Dermis lymphatic vessel endothelial cell (primary cell): ENCODE data around the gene CRYGC. TPM values are rescaled to one million over a fixed set of nuclear protein-coding genes. Genes with fewer than 3 reads are reported as not detected.

Source experiments
- total RNA-seq: library from RNA; depleted of rRNA; stranded (reverse); fragments of >200 nt; gene quantifications from 2 replicates; pipeline ENCODE4 v1.2.1, GENCODE V29; 2014

Gene CRYGC, protein sequence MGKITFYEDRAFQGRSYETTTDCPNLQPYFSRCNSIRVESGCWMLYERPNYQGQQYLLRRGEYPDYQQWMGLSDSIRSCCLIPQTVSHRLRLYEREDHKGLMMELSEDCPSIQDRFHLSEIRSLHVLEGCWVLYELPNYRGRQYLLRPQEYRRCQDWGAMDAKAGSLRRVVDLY
- total RNA-seq: not detected in 2 replicates

DNA sequence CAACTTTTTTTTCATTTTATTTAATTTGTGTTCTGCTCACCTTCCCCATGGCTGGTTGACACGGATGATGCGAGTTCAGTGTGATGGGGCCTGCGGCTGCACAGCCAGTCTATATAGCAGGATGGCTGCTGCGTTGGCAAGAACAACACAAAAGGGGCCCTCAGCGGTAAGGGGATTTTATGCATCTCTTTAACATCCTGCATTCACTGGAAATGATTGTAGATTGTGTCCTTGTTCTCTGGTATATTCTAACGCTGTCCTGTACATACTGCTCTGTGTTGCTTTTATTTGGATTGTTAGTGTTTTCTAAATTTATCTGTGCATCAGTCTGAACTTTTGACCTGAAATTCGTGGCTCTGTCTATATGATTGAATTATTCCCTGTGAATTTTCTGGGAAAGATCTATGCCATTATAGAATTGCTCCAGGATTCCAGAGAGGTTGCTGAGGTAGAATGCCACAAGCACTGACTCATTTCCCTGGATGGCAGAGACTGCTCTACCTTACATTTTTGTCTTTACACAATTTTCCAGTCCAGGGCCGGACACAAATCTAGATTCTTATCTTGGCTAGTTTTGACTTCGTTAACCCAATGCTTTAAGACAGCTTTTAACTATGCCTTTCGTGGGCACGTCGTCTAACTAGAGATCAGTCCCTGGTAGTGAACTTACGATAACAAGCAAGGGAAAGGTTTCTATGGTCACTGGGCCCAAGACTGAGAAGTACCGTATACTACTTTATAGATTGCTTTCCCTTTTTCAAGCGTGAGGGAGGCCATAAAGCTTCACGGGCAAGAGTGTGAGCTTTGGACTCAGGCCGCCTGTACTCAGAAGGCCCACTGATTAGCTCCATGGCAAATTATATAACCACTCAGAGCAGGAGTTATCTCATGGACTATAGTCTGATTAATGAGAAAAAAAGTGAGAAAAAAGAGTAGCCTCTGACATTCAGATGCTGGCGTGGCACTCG is at the start of gene CRYGC:
CRYGC (minus strand) TSS at position 85 of the 968 bp plus-strand sequence; CDS start at position 49, 36 bp downstream.

DNA sequence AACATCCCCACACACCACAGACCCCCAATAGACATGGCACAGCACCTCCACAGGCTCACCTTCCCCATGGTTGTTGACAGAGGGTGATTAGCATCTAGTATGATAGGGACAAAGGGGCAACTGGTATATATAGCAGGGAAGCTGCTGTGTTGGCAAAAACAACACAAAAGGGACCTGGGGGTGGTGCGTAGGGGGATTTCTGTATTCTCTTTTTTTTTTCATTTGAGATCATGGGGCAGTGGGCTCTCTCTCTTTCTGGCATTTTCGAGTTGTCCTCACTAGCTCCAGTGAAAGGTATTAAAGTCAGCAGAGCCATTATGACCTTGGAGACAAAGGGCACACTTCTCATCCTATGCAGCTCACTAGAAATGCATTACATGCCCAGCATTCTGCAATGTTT is 33.9 kb upstream of the CRYGC start, which contains the start of gene CRYGA:
CRYGA (minus strand) TSS at position 101 of the 400 bp plus-strand sequence; CDS start at position 68, 33 bp downstream.

DNA sequence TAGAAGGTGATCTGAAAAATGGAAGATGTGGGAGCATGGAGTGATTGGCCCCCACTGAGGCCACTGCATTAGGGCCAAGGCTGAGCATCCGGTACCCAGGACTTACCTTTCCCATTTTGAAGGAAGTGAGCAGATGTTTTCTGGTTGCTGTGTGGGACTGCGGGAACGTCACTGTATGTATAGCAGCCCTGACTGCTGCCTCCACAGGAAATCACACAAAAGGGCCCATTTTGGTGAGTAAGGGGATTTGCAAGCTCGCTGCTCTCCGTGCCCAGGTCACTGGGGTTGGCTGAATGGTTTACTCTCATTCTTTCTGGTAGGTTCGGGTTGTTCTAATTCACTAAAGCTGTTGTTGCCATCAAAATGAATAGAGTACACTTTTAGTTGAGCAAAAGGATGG is 16.4 kb upstream of the CRYGC start, which contains the start of gene CRYGB:
CRYGB (minus strand) TSS at position 153 of the 400 bp plus-strand sequence; CDS start at position 115, 38 bp downstream.

DNA sequence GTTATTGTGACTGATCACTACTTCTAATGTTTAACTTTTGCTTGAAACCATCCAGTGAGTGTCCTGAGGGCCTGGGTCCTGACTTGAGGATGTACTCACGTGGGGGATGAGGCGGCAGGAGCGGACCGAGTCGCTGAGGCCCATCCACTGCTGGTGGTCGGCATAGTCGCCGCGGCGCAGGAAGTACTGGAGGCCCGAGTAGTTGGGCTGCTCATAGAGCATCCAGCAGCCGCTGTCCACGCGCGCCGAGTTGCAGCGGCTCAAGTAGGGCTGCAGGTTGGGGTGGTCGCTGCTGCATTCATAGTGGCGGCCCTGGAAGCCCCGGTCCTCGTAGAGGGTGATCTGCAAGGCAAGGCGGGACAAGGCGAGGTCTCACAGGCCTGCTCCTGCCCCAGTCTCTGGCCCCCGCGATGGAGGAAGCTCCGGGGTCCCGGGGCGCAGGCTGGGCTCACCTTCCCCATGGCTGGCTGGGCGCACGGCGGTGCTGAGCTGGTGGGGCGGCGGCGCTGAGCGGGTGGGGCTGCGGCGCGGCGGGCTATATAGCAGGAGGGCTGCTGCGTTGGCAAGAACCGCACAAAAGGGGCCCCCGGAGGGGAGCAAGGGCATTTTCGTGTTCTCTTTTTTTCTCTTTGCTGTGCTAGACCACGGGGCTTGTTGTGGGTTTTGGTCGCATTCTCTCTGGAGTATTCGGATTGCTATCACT is 5.5 kb downstream of the CRYGC start, which contains the start of gene CRYGD:
CRYGD (minus strand) TSS at position 512 of the 703 bp plus-strand sequence; CDS start at position 461, 51 bp downstream.

Other genes with a start within 250 kb of the CRYGC start
- 10.4 and 12.8 TPM in 2 replicates for gene PLEKHM3, start 104.3 kb downstream of the CRYGC start, total RNA-seq
- gene CRYGD, start 5.3 kb downstream of the CRYGC start, total RNA-seq: not detected in 2 replicates
- gene CRYGB, start 16.3 kb upstream of the CRYGC start, total RNA-seq: not detected in 2 replicates
- gene CRYGA, start 33.8 kb upstream of the CRYGC start, total RNA-seq: not detected in 2 replicates
- gene C2orf80, start 60.2 kb upstream of the CRYGC start, total RNA-seq: not detected in 2 replicates
- gene IDH1, start 125.2 kb upstream of the CRYGC start, total RNA-seq: 73.5 and 88.3 TPM in 2 replicates
- gene PIKFYVE, start 136.4 kb upstream of the CRYGC start, total RNA-seq: 22.1 and 31.7 TPM in 2 replicates